Body of pancreas (tissue), 4 donors: Measurements from ENCODE around the gene RDH8.

Source experiments
- CTCF ChIP-seq, 7 experiments: fragments of 450-650 bp in 4 of 7; fragments of 200-600 bp in 3 of 7; sonication (generic) in 3 of 7; IDR thresholded peaks; one replicate each; pipeline ENCODE4 v1.5.1; 2016 to 2019; ENCODE audit warnings: antibody characterized with exemption in 7 of 7
- POLR2A ChIP-seq, 3 donors: fragments of 450-650 bp; IDR thresholded peaks; one replicate each; pipeline ENCODE4 v1.6.1; 2016; ENCODE audit warnings: antibody characterized with exemption in 3 of 3, mild to moderate bottlenecking in 2 of 3

- no peak for TF ChIP-seq CTCF (IDR thresholded peaks at IDR 0.05)
- no peak for TF ChIP-seq POLR2A (IDR thresholded peaks at IDR 0.05)
Measured at GRCh38 chr19:9991425-9992191, 21.7 kb upstream of the RDH8 start.
